Ramos (cell line): ENCODE data around the gene MACROD2.

Experiments
- in situ Hi-C: fragments of 300-500 bp; cut with MboI; formaldehyde crosslinking; loops from one replicate; pipeline ENCODE4 v1.14.3; 2022; ENCODE audit warnings: low sequenced_read_pairs; ENCODE audit not compliant: unreplicated experiment

The MACROD2 gene

GRCh38 chr20:15840636-15841301 lies 1845.5 kb downstream of the MACROD2 start:
- in situ Hi-C loops, result no loop called here

GRCh38 chr20:15842872-15843271 lies 1847.6 kb downstream of the MACROD2 start:
- in situ Hi-C loops, result no loop called here

GRCh38 chr20:15843777-15844176 lies 1848.5 kb downstream of the MACROD2 start:
- in situ Hi-C loops, result no loop called here

- in situ Hi-C loops, result no loop called here
These were observed 1852.0 kb downstream of the MACROD2 start for GRCh38 chr20:15847196-15847784.

- in situ Hi-C loops, result no loop called here
These were observed 1852.8 kb downstream of the MACROD2 start for GRCh38 chr20:15848126-15848525.

GRCh38 chr20:15848995-15849610 lies 1853.8 kb downstream of the MACROD2 start:
- in situ Hi-C loops, result no loop called here

- in situ Hi-C loops, result no loop called here
These were observed 1856.4 kb downstream of the MACROD2 start for GRCh38 chr20:15851576-15852215.

- in situ Hi-C loops, result no loop called here
These were observed 1859.6 kb downstream of the MACROD2 start for GRCh38 chr20:15854911-15855310.

- in situ Hi-C loops, result no loop called here
These were observed 1862.0 kb downstream of the MACROD2 start for GRCh38 chr20:15857173-15857784.

- in situ Hi-C loops, result no loop called here
These were observed 1863.7 kb downstream of the MACROD2 start for GRCh38 chr20:15859061-15859460.

- in situ Hi-C loops, result no loop called here
These were observed 1865.5 kb downstream of the MACROD2 start for GRCh38 chr20:15860850-15861249.

- in situ Hi-C loops, result no loop called here
These were observed 1866.9 kb downstream of the MACROD2 start for GRCh38 chr20:15862178-15862577.

GRCh38 chr20:15863735-15864134 lies 1868.4 kb downstream of the MACROD2 start:
- in situ Hi-C loops, result no loop called here

GRCh38 chr20:15865553-15865952 lies 1870.2 kb downstream of the MACROD2 start:
- in situ Hi-C loops, result no loop called here

GRCh38 chr20:15866916-15867730 lies 1871.8 kb downstream of the MACROD2 start:
- in situ Hi-C loops, result no loop called here

- in situ Hi-C loops, result no loop called here
These were observed 1872.6 kb downstream of the MACROD2 start for GRCh38 chr20:15867899-15868298.

GRCh38 chr20:15875446-15875845 lies 1880.1 kb downstream of the MACROD2 start:
- in situ Hi-C loops, result no loop called here

GRCh38 chr20:15882553-15882952 lies 1887.2 kb downstream of the MACROD2 start:
- in situ Hi-C loops, result no loop called here

GRCh38 chr20:15886250-15886649 lies 1890.9 kb downstream of the MACROD2 start:
- in situ Hi-C loops, result no loop called here

- in situ Hi-C loops, result no loop called here
These were observed 1892.1 kb downstream of the MACROD2 start for GRCh38 chr20:15887387-15887786.
